ENCODE data around the gene PTCHD1. TPM values are rescaled to one million over a fixed set of nuclear protein-coding genes. Genes with fewer than 3 reads are reported as not detected.

Gene PTCHD1
- total RNA-seq, 1 donor from 2014 or later: 1.2 TPM

- DNase-seq (ENCODE audit: low spot score): no peak
These were observed 10.2 kb downstream of the PTCHD1 start for GRCh38 chrX:23344904-23345271.

GRCh38 chrX:23356189-23356588 is 21.5 kb downstream of the PTCHD1 start:
- DNase-seq (ENCODE audit: low spot score): no peak

GRCh38 chrX:23364416-23364815 is 29.8 kb downstream of the PTCHD1 start:
- DNase-seq (ENCODE audit: low spot score): no peak

GRCh38 chrX:23365541-23365940 is 30.9 kb downstream of the PTCHD1 start:
- no peak for DNase-seq (ENCODE audit: low spot score)

- no peak for DNase-seq (ENCODE audit: low spot score)
These were observed 32.3 kb downstream of the PTCHD1 start for GRCh38 chrX:23366914-23367313.

- DNase-seq (ENCODE audit: low spot score): no peak
These were observed 34.4 kb downstream of the PTCHD1 start for GRCh38 chrX:23369027-23369426.

- peak; percentile 3 for DNase-seq (ENCODE audit: low spot score)
These were observed 37.7 kb downstream of the PTCHD1 start for GRCh38 chrX:23372220-23372902.

GRCh38 chrX:23373129-23373804 is 38.6 kb downstream of the PTCHD1 start:
- DNase-seq (ENCODE audit: low spot score): peak; percentile 50

- DNase-seq (ENCODE audit: low spot score): no peak
These were observed 39.6 kb downstream of the PTCHD1 start for GRCh38 chrX:23374291-23374690.

- DNase-seq (ENCODE audit: low spot score): no peak
These were observed 41.9 kb downstream of the PTCHD1 start for GRCh38 chrX:23376581-23376980.

GRCh38 chrX:23380581-23380980 is 45.9 kb downstream of the PTCHD1 start:
- DNase-seq (ENCODE audit: low spot score): no peak

- no peak for DNase-seq (ENCODE audit: low spot score)
These were observed 46.7 kb downstream of the PTCHD1 start for GRCh38 chrX:23381099-23382087.

- DNase-seq (ENCODE audit: low spot score): no peak
These were observed 47.9 kb downstream of the PTCHD1 start for GRCh38 chrX:23382572-23382971.

GRCh38 chrX:23383411-23383810 is 48.8 kb downstream of the PTCHD1 start:
- DNase-seq (ENCODE audit: low spot score): peak; percentile 40

- no peak for DNase-seq (ENCODE audit: low spot score)
These were observed 50.6 kb downstream of the PTCHD1 start for GRCh38 chrX:23385242-23385641.

- no peak for DNase-seq (ENCODE audit: low spot score)
These were observed 51.6 kb downstream of the PTCHD1 start for GRCh38 chrX:23386260-23386659.

GRCh38 chrX:23386726-23387125 is 52.1 kb downstream of the PTCHD1 start:
- no peak for DNase-seq (ENCODE audit: low spot score)

GRCh38 chrX:23387550-23388184 is 53.0 kb downstream of the PTCHD1 start:
- DNase-seq (ENCODE audit: low spot score): peak; percentile 3

GRCh38 chrX:23389196-23389792 is 54.6 kb downstream of the PTCHD1 start:
- DNase-seq (ENCODE audit: low spot score): no peak

- no peak for DNase-seq (ENCODE audit: low spot score)
These were observed 56.3 kb downstream of the PTCHD1 start for GRCh38 chrX:23390979-23391378.

- no peak for DNase-seq (ENCODE audit: low spot score)
These were observed 57.5 kb downstream of the PTCHD1 start for GRCh38 chrX:23392195-23392594.
